Subcutaneous adipose tissue (tissue), 4 donors: ENCODE data around the gene DUSP19. TPM values are rescaled to one million over a fixed set of nuclear protein-coding genes. Genes with fewer than 3 reads are reported as not detected.

Experiments used
- CTCF ChIP-seq: fragments of 450-650 bp; IDR thresholded peaks from one replicate; pipeline ENCODE4 v1.5.1; 2016; ENCODE audit warnings: low read depth, mild to moderate bottlenecking, control low read depth, antibody characterized with exemption, moderate library complexity
- total RNA-seq, 4 donors: library from RNA; depleted of rRNA; stranded (reverse); fragments of >200 nt; gene quantifications; one replicate each; pipeline ENCODE4 v1.1.0, GENCODE V29; 2016

Gene DUSP19
- total RNA-seq, 4 donors from 2014 or later: 0.49 to 2.0 (median 1.3) TPM

GRCh38 chr2:183057333-183057985 is 21.1 kb upstream of the DUSP19 start:
- no peak for TF ChIP-seq CTCF

DNA sequence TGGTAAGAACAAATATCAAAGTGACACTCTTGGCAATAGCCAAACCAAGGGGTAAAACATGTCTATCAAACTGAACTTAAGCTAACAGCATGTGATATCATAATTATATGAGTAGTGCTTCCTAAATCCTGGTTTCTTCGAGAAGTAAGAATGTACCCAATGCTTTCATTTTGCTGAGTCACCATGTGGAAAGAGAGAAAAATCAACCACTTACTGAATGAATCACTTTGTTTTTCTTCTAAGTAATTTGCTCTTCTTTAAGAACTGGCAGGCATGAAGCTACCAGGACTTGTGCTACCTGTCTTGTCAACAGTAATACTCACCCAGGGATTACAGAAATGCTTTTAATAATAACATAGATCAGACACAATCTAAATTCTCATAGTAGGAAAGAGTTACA is 19.0 kb upstream of the DUSP19 start:
- no peak for TF ChIP-seq CTCF

DNA sequence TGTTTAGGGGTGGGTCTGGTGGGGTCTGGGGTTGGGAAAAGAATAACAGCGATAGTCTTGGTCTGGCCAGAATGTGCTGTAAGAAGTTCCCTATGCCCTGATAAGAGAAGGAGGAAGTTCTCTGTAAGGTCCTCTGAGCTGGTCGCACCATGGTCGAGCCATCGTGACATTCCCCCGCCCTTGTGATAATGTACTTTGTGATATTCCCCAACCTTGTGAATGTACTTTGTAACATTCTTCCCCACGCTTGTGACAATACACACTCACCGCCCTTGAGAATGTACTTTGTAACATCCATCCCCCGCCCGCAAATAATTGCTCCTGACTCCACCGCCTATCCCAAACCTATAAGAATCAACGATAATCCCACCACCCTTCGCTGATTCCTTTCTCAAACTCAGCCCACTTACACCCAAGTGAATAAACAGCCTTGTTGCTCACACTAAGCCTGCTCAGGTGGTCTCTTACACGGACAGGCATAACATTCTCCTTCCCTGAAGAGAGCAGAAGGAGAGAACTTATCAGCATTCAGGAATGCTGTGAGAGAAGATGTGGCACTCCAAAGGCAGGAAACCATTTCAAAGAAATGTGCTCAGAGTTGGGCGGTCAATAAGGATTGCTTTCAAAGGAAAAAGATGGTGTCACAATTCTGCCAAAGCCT is 17.8 kb upstream of the DUSP19 start:
- no peak for TF ChIP-seq CTCF

- no peak for TF ChIP-seq CTCF
Observed at GRCh38 chr2:183063083-183063482, 15.5 kb upstream of the DUSP19 start.

GRCh38 chr2:183068561-183068960 is 10.0 kb upstream of the DUSP19 start:
- no peak for TF ChIP-seq CTCF

DNA sequence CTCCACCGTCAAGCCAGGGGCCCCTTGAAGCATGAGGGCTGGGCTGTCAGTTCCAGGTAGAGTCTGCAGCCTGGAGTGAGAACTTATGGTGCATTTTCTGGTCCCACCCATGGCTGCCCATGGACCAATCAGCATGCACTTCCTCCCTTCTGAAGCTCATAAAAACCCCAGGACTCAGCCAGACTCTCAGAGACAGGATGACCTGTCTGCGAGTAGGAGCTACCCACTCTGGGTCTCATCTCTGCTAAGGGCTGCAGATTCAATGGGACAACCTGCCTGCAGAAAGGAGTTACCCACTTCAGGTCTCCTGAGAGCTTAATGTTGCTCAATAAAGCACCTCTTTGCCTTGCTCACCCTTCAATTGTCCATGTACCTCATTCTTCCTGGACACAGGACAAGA is 9.4 kb upstream of the DUSP19 start:
- no peak for TF ChIP-seq CTCF

DNA sequence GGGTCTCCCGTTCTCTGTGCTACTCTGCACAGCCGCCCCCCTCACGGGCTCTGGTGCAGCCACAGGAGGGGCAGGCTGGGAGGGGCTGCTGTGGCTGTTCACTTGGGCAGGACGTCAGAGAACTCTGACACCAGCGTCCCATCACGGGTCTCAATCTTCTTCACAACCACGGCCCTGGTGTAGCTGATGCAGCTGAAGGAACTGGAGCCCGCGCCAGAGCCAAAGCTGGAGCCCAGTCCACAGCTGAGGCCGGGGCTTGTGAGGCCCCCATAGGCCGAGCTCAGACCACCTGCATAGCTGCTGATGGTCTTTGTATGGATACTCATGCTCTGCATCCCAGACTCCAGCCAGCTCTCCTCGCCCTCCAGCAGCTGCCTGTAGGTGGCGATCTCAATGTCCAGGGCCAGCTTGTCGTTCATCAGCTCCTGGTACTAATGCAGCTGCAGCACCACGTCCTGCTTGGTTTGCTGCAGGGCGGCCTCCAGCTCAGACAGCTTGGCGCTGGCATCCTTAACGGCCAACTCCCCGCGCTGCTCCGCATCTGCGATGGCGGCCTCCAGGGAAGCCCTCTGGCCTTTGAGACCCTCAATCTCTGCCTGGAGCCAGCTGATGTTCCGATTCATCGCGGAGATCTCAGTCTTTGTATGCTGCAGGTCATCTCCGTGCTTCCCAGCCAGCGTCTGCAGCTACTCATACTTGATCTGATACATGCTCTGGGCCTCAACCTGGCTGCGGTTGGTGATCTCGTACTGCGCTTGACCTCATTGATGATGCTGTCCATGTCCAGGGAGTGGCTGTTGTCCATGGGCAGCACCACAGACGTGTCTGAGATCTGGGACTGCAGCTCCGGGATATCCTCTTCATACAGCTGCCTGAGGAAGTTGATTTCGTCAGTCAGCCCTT is 7.4 kb upstream of the DUSP19 start:
- TF ChIP-seq CTCF: no peak
